GM23338 (cell line): ENCODE measurements around the gene ZBTB46. TPM values are rescaled to one million over a fixed set of nuclear protein-coding genes. Genes with fewer than 3 reads are reported as not detected.

ENCODE experiments used
- ATAC-seq: fragments of 200-7000 bp; cut with Tn5 transposase; 3 replicates; pipeline ENCODE4 v1.9.1; 2020
- DNase-seq: peaks from one replicate; pipeline ENCODE4 v3.0.0-alpha.2; 2015; ENCODE audit warnings: low spot score
- H2AFZ ChIP-seq: fragments of 200-600 bp; sonication (generic); 2 replicates; pipeline ENCODE4 v1.8.0; 2016; ENCODE audit warnings: antibody characterized with exemption, mild to moderate bottlenecking, moderate library complexity
- H3F3A ChIP-seq: fragments of 200-600 bp; sonication (generic); replicated peaks from 2 replicates; pipeline ENCODE4 v1.8.0; 2017; ENCODE audit warnings: antibody characterized with exemption, mixed run types, low read depth
- H3K27ac ChIP-seq: fragments of 200-600 bp; sonication (generic); 2 replicates; pipeline ENCODE4 v1.6.1; 2016; ENCODE audit warnings: low read depth
- H3K27me3 ChIP-seq: fragments of 200-600 bp; sonication (generic); 2 replicates; pipeline ENCODE4 v1.8.0; 2016; ENCODE audit warnings: mild to moderate bottlenecking, mixed run types, moderate library complexity; ENCODE audit not compliant: insufficient read depth
- H3K36me3 ChIP-seq: fragments of 200-600 bp; sonication (generic); 2 replicates; pipeline ENCODE4 v1.8.0; 2016; ENCODE audit warnings: mild to moderate bottlenecking; ENCODE audit not compliant: insufficient read depth
- H3K4me1 ChIP-seq: fragments of 200-600 bp; sonication (generic); 2 replicates; pipeline ENCODE4 v1.8.0; 2016; ENCODE audit warnings: mild to moderate bottlenecking, moderate library complexity; ENCODE audit not compliant: insufficient read depth
- H3K4me2 ChIP-seq: fragments of 200-600 bp; sonication (generic); 2 replicates; pipeline ENCODE4 v1.7.1; 2017; ENCODE audit warnings: mixed run types
- H3K4me3 ChIP-seq: fragments of 200-600 bp; sonication (generic); 2 replicates; pipeline ENCODE4 v1.6.1; 2016; ENCODE audit warnings: mixed run types
- H3K79me2 ChIP-seq: fragments of 200-600 bp; sonication (generic); replicated peaks from 2 replicates; pipeline ENCODE4 v1.8.0; 2017; ENCODE audit warnings: mild to moderate bottlenecking; ENCODE audit not compliant: insufficient read depth
- H3K9me2 ChIP-seq: fragments of 200-600 bp; sonication (generic); 2 replicates; pipeline ENCODE4 v1.8.0; 2017; ENCODE audit not compliant: insufficient read depth
- H4K20me1 ChIP-seq: fragments of 200-600 bp; sonication (generic); replicated peaks from 2 replicates; pipeline ENCODE4 v1.8.0; 2017; ENCODE audit warnings: mild to moderate bottlenecking; ENCODE audit not compliant: insufficient read depth
- H3K27ac Mint-ChIP-seq: 2 replicates; pipeline ENCODE4 v1.8.0; 2020; ENCODE audit warnings: inconsistent platforms, mild to moderate bottlenecking, moderate library complexity, mixed read lengths
- H3K27me3 Mint-ChIP-seq: 3 replicates; pipeline ENCODE4 v1.8.0; 2022; ENCODE audit warnings: low read depth, mild to moderate bottlenecking, moderate library complexity, mixed read lengths, inconsistent platforms; ENCODE audit not compliant: insufficient read depth, poor library complexity
- H3K36me3 Mint-ChIP-seq: 3 replicates; pipeline ENCODE4 v1.8.0; 2021; ENCODE audit warnings: low read depth, mild to moderate bottlenecking, inconsistent platforms, moderate library complexity, mixed read lengths
- H3K4me1 Mint-ChIP-seq: 3 replicates; pipeline ENCODE4 v1.8.0; 2020; ENCODE audit warnings: mild to moderate bottlenecking, inconsistent platforms, mixed read lengths
- H3K4me3 Mint-ChIP-seq: 3 replicates; pipeline ENCODE4 v1.8.0; 2021; ENCODE audit warnings: moderate library complexity, mild to moderate bottlenecking, inconsistent platforms, mixed read lengths
- H3K9me3 Mint-ChIP-seq: 3 replicates; pipeline ENCODE4 v1.8.0; 2020; ENCODE audit warnings: moderate library complexity, mild to moderate bottlenecking, inconsistent platforms, mixed read lengths
- CREB1 ChIP-seq: fragments of 250-450 bp; sonication (Bioruptor Pico); IDR thresholded peaks from 2 replicates; pipeline ENCODE4 v1.5.0; 2020; ENCODE audit warnings: low read depth, mild to moderate bottlenecking, moderate library complexity
- ETS1 ChIP-seq: IDR thresholded peaks from 2 replicates; pipeline ENCODE4 v1.6.1; 2016; ENCODE audit warnings: antibody characterized with exemption
- EZH2 ChIP-seq: fragments of 200-600 bp; sonication (generic); IDR thresholded peaks from one replicate; pipeline ENCODE4 v1.8.0; 2017; ENCODE audit warnings: antibody characterized with exemption, mild to moderate bottlenecking, low read depth; ENCODE audit not compliant: unreplicated experiment
- EZH2phosphoT487 ChIP-seq: fragments of 200-600 bp; sonication (generic); IDR thresholded peaks from one replicate; pipeline ENCODE4 v1.8.1; 2018; ENCODE audit warnings: antibody characterized with exemption; ENCODE audit not compliant: unreplicated experiment
- JUNB ChIP-seq: IDR thresholded peaks from one replicate; pipeline ENCODE4 v1.6.1; 2016; ENCODE audit warnings: antibody characterized with exemption; ENCODE audit not compliant: unreplicated experiment
- NANOG ChIP-seq: IDR thresholded peaks from 2 replicates; pipeline ENCODE4 v1.6.1; 2016; ENCODE audit warnings: antibody characterized with exemption, borderline replicate concordance
- POLR2AphosphoS5 ChIP-seq: IDR thresholded peaks from 2 replicates; pipeline ENCODE4 v1.6.1; 2016; ENCODE audit warnings: antibody characterized with exemption, low read depth
- STAT1 ChIP-seq: IDR thresholded peaks from one replicate; pipeline ENCODE4 v1.6.1; 2016; ENCODE audit warnings: antibody characterized with exemption; ENCODE audit not compliant: unreplicated experiment
- ZNF114 ChIP-seq: fragments of 250-450 bp; sonication (Bioruptor Pico); IDR thresholded peaks from 2 replicates; pipeline ENCODE4 v1.5.0; 2020; ENCODE audit warnings: mild to moderate bottlenecking, moderate library complexity
- ZNF331 ChIP-seq: fragments of 250-450 bp; sonication (Bioruptor Pico); IDR thresholded peaks from 2 replicates; pipeline ENCODE4 v1.5.0; 2020; ENCODE audit warnings: low read depth, mild to moderate bottlenecking, moderate library complexity
- polyA plus RNA-seq: library from polyadenylated mRNA; unstranded; fragments of >200 nt; fragmentation: Nextera tagmentation; extraction: Ambion mirVana; gene quantifications from 2 replicates; pipeline ENCODE4 v1.2.1, GENCODE V29; 2016
- total RNA-seq: library from RNA; depleted of rRNA; stranded (reverse); fragments of >200 nt; shearing (Covaris generic); gene quantifications from 2 replicates; pipeline ENCODE4 v1.2.3, GENCODE V29; 2014
- TF ChIP-seq, protein P1 (sequence below): IDR thresholded peaks from one replicate; pipeline ENCODE4 v1.6.1; 2018; ENCODE audit warnings: antibody characterized with exemption; ENCODE audit not compliant: unreplicated experiment
- TF ChIP-seq, protein P2 (sequence below): fragments of 250-450 bp; sonication (Bioruptor Pico); IDR thresholded peaks from 2 replicates; pipeline ENCODE4 v1.5.0; 2020; ENCODE audit warnings: mild to moderate bottlenecking, moderate library complexity
- TF ChIP-seq, protein P3 (sequence below), 2 experiments: fragments of 200-600 bp in 1 of 2; sonication (generic) in 1 of 2; conservative IDR thresholded peaks; 2 replicates each; pipeline versions ENCODE4 v1.5.1 to v1.6.1; 2016 to 2017; ENCODE audit warnings: antibody characterized with exemption in 2 of 2, low read depth in 2 of 2, mild to moderate bottlenecking in 2 of 2, moderate library complexity in 1 of 2

ZBTB46 gene
- total and polyA plus RNA-seq, 2 experiments from 2014 or later: 3.2 to 26.9 TPM

GRCh38 chr20:63693733-63694583 is 137.1 kb downstream of the ZBTB46 start:
- H3K79me2 ChIP-seq: no peaks in the 10 kb centered on the region
- H3K9me2 ChIP-seq: no peaks in the 10 kb centered on the region
- no peak overlapping the region for H3K4me3 ChIP-seq
- no peaks in the 10 kb centered on the region for H3K36me3 ChIP-seq
- H3K27ac ChIP-seq: no peak overlapping the region
- ATAC-seq (no peak), DNase-seq (no peak)
- TF ChIP-seq STAT1 (no peak), ZNF331 (CRISPR knock-in tag) (no peak), JUNB (no peak), ETS1 (no peak), EZH2 (no peak), ZNF114 (no peak), CREB1 (CRISPR knock-in tag) (no peak), NANOG (no peak), EZH2phosphoT487 (no peak), POLR2AphosphoS5 (no peak)
- TF ChIP-seq, protein P1, sequence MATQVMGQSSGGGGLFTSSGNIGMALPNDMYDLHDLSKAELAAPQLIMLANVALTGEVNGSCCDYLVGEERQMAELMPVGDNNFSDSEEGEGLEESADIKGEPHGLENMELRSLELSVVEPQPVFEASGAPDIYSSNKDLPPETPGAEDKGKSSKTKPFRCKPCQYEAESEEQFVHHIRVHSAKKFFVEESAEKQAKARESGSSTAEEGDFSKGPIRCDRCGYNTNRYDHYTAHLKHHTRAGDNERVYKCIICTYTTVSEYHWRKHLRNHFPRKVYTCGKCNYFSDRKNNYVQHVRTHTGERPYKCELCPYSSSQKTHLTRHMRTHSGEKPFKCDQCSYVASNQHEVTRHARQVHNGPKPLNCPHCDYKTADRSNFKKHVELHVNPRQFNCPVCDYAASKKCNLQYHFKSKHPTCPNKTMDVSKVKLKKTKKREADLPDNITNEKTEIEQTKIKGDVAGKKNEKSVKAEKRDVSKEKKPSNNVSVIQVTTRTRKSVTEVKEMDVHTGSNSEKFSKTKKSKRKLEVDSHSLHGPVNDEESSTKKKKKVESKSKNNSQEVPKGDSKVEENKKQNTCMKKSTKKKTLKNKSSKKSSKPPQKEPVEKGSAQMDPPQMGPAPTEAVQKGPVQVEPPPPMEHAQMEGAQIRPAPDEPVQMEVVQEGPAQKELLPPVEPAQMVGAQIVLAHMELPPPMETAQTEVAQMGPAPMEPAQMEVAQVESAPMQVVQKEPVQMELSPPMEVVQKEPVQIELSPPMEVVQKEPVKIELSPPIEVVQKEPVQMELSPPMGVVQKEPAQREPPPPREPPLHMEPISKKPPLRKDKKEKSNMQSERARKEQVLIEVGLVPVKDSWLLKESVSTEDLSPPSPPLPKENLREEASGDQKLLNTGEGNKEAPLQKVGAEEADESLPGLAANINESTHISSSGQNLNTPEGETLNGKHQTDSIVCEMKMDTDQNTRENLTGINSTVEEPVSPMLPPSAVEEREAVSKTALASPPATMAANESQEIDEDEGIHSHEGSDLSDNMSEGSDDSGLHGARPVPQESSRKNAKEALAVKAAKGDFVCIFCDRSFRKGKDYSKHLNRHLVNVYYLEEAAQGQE: no peak
- TF ChIP-seq, protein P2, sequence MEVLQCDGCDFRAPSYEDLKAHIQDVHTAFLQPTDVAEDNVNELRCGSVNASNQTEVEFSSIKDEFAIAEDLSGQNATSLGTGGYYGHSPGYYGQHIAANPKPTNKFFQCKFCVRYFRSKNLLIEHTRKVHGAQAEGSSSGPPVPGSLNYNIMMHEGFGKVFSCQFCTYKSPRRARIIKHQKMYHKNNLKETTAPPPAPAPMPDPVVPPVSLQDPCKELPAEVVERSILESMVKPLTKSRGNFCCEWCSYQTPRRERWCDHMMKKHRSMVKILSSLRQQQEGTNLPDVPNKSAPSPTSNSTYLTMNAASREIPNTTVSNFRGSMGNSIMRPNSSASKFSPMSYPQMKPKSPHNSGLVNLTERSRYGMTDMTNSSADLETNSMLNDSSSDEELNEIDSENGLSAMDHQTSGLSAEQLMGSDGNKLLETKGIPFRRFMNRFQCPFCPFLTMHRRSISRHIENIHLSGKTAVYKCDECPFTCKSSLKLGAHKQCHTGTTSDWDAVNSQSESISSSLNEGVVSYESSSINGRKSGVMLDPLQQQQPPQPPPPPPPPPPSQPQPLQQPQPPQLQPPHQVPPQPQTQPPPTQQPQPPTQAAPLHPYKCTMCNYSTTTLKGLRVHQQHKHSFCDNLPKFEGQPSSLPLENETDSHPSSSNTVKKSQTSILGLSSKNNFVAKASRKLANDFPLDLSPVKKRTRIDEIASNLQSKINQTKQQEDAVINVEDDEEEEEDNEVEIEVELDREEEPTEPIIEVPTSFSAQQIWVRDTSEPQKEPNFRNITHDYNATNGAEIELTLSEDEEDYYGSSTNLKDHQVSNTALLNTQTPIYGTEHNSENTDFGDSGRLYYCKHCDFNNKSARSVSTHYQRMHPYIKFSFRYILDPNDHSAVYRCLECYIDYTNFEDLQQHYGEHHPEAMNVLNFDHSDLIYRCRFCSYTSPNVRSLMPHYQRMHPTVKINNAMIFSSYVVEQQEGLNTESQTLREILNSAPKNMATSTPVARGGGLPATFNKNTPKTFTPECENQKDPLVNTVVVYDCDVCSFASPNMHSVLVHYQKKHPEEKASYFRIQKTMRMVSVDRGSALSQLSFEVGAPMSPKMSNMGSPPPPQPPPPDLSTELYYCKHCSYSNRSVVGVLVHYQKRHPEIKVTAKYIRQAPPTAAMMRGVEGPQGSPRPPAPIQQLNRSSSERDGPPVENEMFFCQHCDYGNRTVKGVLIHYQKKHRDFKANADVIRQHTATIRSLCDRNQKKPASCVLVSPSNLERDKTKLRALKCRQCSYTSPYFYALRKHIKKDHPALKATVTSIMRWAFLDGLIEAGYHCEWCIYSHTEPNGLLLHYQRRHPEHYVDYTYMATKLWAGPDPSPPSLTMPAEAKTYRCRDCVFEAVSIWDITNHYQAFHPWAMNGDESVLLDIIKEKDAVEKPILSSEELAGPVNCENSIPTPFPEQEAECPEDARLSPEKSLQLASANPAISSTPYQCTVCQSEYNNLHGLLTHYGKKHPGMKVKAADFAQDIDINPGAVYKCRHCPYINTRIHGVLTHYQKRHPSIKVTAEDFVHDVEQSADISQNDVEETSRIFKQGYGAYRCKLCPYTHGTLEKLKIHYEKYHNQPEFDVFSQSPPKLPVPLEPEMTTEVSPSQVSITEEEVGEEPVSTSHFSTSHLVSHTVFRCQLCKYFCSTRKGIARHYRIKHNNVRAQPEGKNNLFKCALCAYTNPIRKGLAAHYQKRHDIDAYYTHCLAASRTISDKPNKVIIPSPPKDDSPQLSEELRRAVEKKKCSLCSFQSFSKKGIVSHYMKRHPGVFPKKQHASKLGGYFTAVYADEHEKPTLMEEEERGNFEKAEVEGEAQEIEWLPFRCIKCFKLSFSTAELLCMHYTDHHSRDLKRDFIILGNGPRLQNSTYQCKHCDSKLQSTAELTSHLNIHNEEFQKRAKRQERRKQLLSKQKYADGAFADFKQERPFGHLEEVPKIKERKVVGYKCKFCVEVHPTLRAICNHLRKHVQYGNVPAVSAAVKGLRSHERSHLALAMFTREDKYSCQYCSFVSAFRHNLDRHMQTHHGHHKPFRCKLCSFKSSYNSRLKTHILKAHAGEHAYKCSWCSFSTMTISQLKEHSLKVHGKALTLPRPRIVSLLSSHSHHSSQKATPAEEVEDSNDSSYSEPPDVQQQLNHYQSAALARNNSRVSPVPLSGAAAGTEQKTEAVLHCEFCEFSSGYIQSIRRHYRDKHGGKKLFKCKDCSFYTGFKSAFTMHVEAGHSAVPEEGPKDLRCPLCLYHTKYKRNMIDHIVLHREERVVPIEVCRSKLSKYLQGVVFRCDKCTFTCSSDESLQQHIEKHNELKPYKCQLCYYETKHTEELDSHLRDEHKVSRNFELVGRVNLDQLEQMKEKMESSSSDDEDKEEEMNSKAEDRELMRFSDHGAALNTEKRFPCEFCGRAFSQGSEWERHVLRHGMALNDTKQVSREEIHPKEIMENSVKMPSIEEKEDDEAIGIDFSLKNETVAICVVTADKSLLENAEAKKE: no peak
- TF ChIP-seq, protein P3, sequence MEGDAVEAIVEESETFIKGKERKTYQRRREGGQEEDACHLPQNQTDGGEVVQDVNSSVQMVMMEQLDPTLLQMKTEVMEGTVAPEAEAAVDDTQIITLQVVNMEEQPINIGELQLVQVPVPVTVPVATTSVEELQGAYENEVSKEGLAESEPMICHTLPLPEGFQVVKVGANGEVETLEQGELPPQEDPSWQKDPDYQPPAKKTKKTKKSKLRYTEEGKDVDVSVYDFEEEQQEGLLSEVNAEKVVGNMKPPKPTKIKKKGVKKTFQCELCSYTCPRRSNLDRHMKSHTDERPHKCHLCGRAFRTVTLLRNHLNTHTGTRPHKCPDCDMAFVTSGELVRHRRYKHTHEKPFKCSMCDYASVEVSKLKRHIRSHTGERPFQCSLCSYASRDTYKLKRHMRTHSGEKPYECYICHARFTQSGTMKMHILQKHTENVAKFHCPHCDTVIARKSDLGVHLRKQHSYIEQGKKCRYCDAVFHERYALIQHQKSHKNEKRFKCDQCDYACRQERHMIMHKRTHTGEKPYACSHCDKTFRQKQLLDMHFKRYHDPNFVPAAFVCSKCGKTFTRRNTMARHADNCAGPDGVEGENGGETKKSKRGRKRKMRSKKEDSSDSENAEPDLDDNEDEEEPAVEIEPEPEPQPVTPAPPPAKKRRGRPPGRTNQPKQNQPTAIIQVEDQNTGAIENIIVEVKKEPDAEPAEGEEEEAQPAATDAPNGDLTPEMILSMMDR (conservative IDR thresholded peaks at IDR 0.05; ENCODE audit: low read depth in 2 of 2): no peak
- H3K4me1 ChIP-seq: no peaks in the 10 kb centered on the region
- H3K9me3 Mint-ChIP-seq: peaks cover 14% of the 10 kb centered on the region; the same call in 2 of the 3 replicates
- H3F3A ChIP-seq: peaks cover 4% of the 10 kb centered on the region; the same call in 1 of the 2 replicates
- no peaks in the 10 kb centered on the region for H3K27me3 ChIP-seq
- no peak overlapping the region for H3K27ac Mint-ChIP-seq
- peaks cover 3% of the 10 kb centered on the region; the same call in 2 of the 3 replicates for H3K4me1 Mint-ChIP-seq
- H4K20me1 ChIP-seq: no peaks in the 10 kb centered on the region
- peaks cover 27% of the 10 kb centered on the region for H3K36me3 Mint-ChIP-seq
- H3K4me3 Mint-ChIP-seq: no peak overlapping the region
- no peak overlapping the region for H2AFZ ChIP-seq
- H3K27me3 Mint-ChIP-seq: peaks cover 32% of the 10 kb centered on the region
- H3K4me2 ChIP-seq: no peak overlapping the region
